Measurements from ENCODE around the gene OR13J1. TPM values are rescaled to one million over a fixed set of nuclear protein-coding genes. Genes with fewer than 3 reads are reported as not detected.
A peak's percentile ranks its signal among the peaks of the same experiment; 100 is the strongest.
"Not testable (repeated sequence)": the region's sequence is repeated elsewhere in the genome, so short reads cannot be mapped to it uniquely, and the experiment has no call there.

The OR13J1 gene
- total and polyA plus RNA-seq, 2 donors from 2014 or later: not detected

DNA sequence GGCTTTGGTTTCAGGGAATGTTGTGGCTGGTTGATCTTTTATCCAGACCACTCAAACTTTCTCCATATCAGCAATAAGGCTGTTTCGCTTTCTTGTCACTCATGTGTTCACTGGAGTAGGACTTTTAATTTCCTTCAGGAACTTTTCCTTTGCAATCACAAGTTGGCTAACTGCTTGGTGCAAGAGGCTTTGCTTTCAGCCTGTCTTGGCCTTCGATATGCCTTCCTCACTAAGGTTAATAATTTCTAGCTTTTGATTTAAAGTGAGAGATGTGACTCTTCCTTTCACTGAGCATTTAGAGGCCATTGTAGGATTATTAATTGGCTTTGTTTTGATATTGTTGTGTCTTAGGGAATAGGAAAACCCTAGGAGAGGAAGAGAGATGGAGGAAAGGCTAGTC, 28.8 kb upstream of the OR13J1 start:
- H3K27me3 ChIP-seq (ENCODE audit: control insufficient read depth, insufficient read depth, low read length): no peaks in the 10 kb centered on the region
- H3K9ac ChIP-seq (ENCODE audit: low read length in 3 of 3): no peak overlapping the region
- DNase-seq (peak in 1 of 5 donors; percentile 17), FAIRE-seq (peak; percentile 45)
- no peaks in the 10 kb centered on the region for H3K36me3 ChIP-seq (ENCODE audit: control insufficient read depth in 2 of 3, insufficient read depth in 3 of 3, low read length in 3 of 3)
- intact Hi-C loops (cut with DNase I): no loop called here
- H3K4me1 ChIP-seq (ENCODE audit: control insufficient read depth in 2 of 3, insufficient read depth in 2 of 3, low read depth in 1 of 3, low read length in 3 of 3): peaks cover 0 to 2% (median 0%) of the 10 kb centered on the region in 3 donors
- no peak overlapping the region for H3K4me3 ChIP-seq (ENCODE audit: low read length in 3 of 3)
- no peaks in the 10 kb centered on the region for H3K9me3 ChIP-seq (ENCODE audit: control insufficient read depth in 2 of 3, insufficient read depth in 1 of 3, low read length in 3 of 3)
- no peak overlapping the region for H3K27ac ChIP-seq (ENCODE audit: low read depth in 2 of 2, low read length in 2 of 2)
- TF ChIP-seq, protein P1, sequence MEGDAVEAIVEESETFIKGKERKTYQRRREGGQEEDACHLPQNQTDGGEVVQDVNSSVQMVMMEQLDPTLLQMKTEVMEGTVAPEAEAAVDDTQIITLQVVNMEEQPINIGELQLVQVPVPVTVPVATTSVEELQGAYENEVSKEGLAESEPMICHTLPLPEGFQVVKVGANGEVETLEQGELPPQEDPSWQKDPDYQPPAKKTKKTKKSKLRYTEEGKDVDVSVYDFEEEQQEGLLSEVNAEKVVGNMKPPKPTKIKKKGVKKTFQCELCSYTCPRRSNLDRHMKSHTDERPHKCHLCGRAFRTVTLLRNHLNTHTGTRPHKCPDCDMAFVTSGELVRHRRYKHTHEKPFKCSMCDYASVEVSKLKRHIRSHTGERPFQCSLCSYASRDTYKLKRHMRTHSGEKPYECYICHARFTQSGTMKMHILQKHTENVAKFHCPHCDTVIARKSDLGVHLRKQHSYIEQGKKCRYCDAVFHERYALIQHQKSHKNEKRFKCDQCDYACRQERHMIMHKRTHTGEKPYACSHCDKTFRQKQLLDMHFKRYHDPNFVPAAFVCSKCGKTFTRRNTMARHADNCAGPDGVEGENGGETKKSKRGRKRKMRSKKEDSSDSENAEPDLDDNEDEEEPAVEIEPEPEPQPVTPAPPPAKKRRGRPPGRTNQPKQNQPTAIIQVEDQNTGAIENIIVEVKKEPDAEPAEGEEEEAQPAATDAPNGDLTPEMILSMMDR (IDR thresholded peaks at IDR 0.05; ENCODE audit: borderline replicate concordance, extremely low read depth, insufficient read depth): no peak

DNA sequence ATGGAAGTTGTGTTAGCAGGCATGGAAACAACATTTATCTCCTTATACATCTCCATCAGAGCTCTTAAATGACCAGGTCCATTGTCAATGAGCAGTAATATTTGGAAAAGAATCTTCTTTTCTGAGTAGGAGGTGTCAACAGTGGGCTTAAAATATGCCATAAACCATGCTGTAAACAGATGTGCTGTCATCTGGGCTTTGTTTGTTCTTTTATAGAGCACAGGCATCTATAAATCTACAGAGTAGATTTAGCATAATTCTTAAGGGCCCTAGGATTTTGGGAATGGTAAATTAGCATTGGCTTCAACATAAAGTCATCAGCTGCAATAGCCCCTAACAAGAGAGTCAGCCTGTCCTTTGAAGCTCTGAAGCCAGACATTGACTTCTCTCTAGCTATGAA, 28.1 kb upstream of the OR13J1 start:
- Histone ChIP-seq H3K4me1 (ENCODE audit: control insufficient read depth in 2 of 3, insufficient read depth in 2 of 3, low read depth in 1 of 3, low read length in 3 of 3) (peaks cover 0 to 2% (median 0%) of the 10 kb centered on the region in 3 donors), H3K4me3 (ENCODE audit: low read length in 3 of 3) (no peak overlapping the region), H3K9me3 (ENCODE audit: control insufficient read depth in 2 of 3, insufficient read depth in 1 of 3, low read length in 3 of 3) (no peaks in the 10 kb centered on the region), H3K27ac (ENCODE audit: low read depth in 2 of 2, low read length in 2 of 2) (no peak overlapping the region), H3K27me3 (ENCODE audit: control insufficient read depth, insufficient read depth, low read length) (no peaks in the 10 kb centered on the region), H3K9ac (ENCODE audit: low read length in 3 of 3) (no peak overlapping the region), H3K36me3 (ENCODE audit: control insufficient read depth in 2 of 3, insufficient read depth in 3 of 3, low read length in 3 of 3) (no peaks in the 10 kb centered on the region)
- FAIRE-seq: no peak
- TF ChIP-seq, protein P1 (IDR thresholded peaks at IDR 0.05; ENCODE audit: borderline replicate concordance, extremely low read depth, insufficient read depth): no peak
- no peak for DNase-seq
- intact Hi-C loops (cut with DNase I): no loop called here

DNA sequence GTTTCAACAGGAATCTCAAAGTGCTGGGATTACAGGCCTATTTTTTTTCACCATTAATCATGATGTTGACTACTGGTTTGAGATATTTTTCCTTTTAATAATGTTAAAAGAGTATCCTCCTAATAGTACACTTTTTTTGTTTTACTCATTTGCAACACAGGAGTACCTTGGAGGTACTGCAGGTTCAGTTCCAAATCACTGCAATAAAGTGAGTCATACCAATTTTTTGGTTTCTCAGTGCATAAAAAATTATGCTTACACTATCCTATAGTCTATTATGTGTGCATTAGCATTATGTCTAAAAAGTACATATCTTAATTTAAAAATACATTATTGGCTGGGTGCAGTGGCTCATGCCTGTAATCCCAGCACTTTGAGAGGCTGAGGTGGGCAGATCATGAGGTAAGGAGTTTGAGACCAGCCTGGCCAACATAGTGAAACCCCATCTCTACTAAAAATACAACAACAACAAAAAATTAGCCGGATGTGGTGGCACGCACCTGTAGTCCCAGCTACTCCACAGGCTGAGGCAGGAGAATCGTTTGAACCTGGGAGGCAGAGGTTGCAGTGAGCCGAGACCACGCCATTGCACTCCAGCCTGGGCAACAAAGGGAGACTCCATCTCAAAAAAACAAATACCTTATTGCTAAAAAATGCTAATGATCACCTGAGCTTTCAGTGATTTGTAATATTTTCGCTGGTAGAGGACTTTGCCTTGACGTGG, 27.3 kb upstream of the OR13J1 start:
- H3K4me3 ChIP-seq (ENCODE audit: low read length in 3 of 3); intact Hi-C loops (cut with DNase I); H3K9me3 ChIP-seq (ENCODE audit: control insufficient read depth in 2 of 3, insufficient read depth in 1 of 3, low read length in 3 of 3); DNase-seq; H3K27ac ChIP-seq (ENCODE audit: low read depth in 2 of 2, low read length in 2 of 2); H3K36me3 ChIP-seq (ENCODE audit: control insufficient read depth in 2 of 3, insufficient read depth in 3 of 3, low read length in 3 of 3); H3K9ac ChIP-seq (ENCODE audit: low read length in 3 of 3); H3K4me1 ChIP-seq (ENCODE audit: control insufficient read depth in 2 of 3, insufficient read depth in 2 of 3, low read depth in 1 of 3, low read length in 3 of 3); H3K27me3 ChIP-seq (ENCODE audit: control insufficient read depth, insufficient read depth, low read length); FAIRE-seq: not testable (repeated sequence)

DNA sequence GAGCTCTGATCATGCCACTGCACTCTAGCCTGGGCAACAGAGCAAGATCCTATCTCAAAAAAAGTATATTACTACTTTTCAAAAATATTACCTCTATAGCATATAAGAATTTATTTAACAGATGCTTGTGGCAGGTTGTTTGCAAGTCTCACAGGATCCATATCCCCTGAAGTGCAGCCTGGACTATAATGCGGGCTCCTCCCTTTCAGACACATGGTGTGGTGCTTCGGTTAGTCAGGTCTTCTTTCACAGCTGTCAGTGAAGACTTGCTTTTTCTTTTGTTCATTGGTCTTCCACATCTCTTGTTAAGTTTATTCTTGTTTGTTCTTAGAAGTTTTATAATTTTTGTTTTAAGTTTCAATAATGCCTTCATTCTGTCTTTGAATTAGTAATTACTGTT, 26.4 kb upstream of the OR13J1 start:
- H3K27ac ChIP-seq (ENCODE audit: low read depth in 2 of 2, low read length in 2 of 2): no peak overlapping the region

More for the DNA sequence above, 26.4 kb upstream of the OR13J1 start:
- no peaks in the 10 kb centered on the region for H3K9me3 ChIP-seq (ENCODE audit: control insufficient read depth in 2 of 3, insufficient read depth in 1 of 3, low read length in 3 of 3)
- DNase-seq: no peak
- no peak overlapping the region for H3K4me3 ChIP-seq (ENCODE audit: low read length in 3 of 3)
- no peak for FAIRE-seq
- no peak overlapping the region for H3K9ac ChIP-seq (ENCODE audit: low read length in 3 of 3)
- TF ChIP-seq, protein P1 (IDR thresholded peaks at IDR 0.05; ENCODE audit: borderline replicate concordance, extremely low read depth, insufficient read depth): no peak
- H3K27me3 ChIP-seq (ENCODE audit: control insufficient read depth, insufficient read depth, low read length): no peaks in the 10 kb centered on the region
- H3K36me3 ChIP-seq (ENCODE audit: control insufficient read depth in 2 of 3, insufficient read depth in 3 of 3, low read length in 3 of 3): no peaks in the 10 kb centered on the region
- intact Hi-C loops (cut with DNase I): no loop called here
- no peaks in the 10 kb centered on the region for H3K4me1 ChIP-seq (ENCODE audit: control insufficient read depth in 2 of 3, insufficient read depth in 2 of 3, low read depth in 1 of 3, low read length in 3 of 3)
